Glomerular visceral epithelial cell (primary cell): Measurements from ENCODE around the gene CDYL.

ENCODE experiments used
- DNase-seq: peaks from one replicate; pipeline ENCODE4 v3.0.0-alpha.2; 2016; ENCODE audit errors: extremely low spot score

Gene CDYL

DNA sequence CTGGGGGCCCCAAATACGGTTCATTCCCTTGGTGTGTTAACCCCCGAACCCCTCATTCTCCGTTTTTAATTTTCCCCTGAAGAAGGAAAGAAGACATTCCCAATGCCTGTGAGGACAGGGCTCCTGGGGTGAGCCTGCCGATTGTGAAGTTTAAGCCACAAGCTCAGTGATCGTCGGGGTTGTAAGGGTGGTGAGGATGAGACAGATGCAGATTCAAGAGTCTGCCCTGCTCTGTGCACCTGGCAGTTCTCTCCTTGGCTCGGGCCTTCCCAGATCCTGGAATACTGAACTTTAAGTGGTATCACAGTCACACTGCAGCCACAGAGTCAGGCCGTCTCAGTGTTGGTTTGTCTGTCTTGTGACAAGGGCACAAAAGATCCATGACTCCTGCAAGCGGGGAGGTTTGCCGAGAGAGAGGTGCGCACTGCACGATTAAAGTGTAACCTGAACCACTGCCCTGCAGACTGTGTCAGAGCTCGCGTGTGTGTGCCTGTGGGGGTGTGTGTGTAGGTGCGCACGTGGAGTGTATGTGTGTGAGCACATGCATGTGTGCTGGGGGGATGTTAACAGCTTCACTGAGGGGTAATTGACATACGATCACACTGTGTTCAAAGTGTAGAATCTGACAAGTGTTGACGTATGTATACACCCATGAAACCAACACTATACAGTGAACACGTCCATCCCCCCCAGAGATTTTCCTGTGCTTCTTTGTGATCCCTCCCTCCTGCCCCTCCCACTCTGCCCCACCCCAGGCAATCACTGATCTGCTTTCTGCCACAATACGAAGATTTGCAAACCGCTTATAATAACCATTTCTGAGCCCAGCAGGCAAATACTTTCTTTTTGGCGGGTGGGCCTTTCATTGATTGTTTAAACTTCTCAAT lies 188.7 kb downstream of the CDYL start:
- DNase-seq: no peak

DNA sequence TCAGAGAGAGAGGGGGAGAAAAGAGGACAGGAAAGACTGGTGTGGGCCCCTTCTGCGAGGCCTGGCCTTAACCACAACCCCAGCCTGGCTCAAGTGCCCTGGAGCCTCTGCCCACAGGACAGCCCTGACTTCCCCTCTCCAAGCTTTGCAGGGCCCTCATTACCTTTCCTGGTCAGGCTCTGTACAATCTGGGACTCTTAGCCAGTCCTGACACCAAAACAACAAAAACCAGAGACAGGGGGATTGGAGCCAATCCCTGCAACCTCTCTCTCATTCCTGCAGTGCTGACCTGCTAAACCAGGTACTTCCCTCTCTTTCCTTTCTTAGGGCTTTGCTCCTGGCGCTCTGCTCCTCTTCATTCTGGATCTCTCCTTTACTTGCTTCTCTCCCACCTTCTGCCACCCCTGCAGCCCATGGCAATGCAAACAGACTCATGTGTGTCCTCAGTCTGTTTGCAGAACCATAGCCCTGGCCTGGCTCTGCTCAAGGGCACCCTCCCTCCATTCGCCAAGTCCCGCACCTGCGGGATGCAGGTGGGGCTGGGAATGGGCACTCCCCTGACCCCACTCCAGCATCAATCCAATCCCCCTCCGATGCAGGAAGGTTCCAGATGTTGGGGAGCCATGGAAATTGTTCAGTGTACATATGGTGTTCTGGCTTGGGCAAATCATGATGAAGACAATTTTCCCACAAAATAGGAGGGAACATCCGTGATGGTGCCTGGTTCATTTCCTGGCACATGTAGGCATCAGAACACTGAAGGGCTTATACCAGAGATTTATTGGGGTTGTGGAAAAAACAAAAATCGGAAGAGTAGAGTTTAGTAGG lies 189.6 kb downstream of the CDYL start:
- DNase-seq: no peak

DNA sequence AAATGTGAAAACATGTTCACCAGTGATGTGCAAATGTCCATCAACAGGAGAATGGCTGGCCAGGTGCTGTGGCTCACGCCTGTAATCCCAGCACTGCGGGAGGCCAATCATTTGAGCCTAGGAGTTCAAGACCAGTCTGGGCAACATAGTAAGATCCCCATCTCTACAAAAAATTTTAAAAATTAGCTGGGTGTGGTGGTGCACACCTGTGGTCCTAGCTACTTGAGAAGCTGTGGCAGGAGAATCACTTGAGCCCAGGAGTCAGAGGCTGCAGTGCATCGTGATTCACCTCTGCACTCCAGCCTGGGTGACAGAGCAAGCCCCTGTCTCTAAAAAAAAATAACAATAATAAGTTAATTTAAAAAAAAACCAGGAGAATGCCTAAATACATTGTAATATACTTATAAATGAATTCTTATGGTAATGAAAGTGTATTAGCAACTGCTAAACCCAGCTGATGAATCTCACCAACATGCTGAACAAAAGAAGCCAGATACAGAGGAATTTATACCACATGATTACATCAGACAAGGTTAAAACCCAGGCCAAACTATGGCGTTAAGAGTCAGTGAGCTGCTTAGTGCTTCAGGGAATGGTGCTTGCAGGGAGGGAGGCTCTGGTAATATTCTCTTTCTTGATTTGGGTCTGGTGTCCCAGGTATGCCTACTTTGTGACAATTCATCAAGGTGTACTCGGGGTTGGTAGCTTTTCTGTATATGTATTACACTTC lies 191.3 kb downstream of the CDYL start:
- DNase-seq: no peak

DNA sequence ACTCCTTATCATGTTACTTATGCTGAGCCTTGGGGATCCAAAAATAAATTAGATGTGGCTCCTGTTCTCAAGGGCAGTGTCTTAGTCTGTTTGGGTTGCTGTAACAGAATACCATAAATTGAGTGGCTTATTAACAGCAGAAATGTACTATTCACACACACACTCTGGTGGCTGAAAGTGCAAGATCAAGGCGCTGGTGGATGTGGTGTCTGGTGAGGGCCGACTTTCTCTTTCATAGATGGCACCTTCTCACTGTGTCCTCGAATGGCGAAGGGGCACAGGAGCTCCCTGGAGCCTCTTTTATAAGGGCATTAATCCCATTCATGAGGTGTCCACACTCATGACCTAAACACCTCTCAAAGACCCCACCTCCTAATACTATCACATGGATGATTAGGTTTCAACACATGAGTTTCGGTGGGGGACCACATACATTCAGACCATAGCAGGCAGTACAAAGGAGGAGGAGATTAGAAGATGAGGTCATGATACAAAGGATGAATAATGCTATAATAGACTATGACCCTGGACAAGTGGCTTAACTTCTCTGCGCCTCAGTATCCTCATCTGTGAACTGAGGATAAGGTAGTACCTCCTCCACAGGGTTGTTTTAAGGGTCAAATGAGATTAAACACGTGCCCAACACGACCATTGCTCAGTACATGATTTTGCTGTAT lies 193.5 kb downstream of the CDYL start:
- DNase-seq: no peak

DNA sequence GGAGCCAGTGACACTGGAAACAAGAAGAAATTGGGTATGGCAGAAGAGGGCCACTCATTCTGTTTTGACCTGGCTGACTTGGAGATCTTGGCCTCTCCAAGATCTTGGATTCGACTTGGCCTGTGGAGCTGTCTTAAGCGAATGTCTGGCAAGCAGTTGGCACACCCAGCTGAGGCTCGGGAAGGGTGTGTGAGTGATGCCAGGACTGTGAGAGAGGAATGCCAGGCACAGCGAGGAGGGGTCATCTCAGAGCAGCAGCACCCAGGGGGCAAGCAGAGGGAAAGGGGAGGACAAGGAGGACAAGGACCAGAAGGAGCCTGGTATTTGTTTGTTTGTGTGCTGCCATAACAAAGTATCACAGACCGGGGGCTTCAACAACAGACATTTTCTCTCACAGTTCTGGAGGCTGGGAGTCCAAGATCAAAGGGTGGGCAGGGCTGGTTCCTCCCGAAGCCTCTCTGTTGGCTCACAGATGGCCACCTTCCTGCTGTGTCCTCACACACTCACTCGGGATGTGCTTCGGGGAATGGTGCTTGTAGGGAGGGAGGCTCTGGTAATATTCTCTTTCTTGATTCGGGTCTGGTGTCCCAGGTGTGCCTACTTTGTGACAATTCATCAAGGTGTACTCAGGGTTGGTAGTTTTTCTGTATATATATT lies 194.7 kb downstream of the CDYL start:
- DNase-seq: no peak

DNA sequence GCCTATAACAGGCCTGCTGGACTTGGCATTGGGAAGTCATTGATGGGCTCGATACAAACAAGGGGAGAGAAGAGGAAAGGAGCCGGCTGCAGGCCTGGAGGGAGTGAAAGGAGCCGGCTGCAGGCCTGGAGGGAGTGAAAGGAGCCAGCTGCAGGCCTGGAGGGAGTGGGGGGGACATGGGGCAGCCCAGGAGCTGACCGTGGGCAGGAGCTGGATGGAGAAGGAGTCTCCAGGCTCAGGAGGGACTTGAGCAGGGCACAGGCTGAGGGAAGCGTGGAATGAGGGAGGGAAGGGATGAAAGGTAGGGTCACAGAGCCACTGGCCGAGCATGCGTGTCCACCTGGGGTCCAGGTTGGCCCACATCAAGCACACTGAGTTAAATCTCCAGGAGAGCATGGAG lies 195.6 kb downstream of the CDYL start:
- DNase-seq: no peak

DNA sequence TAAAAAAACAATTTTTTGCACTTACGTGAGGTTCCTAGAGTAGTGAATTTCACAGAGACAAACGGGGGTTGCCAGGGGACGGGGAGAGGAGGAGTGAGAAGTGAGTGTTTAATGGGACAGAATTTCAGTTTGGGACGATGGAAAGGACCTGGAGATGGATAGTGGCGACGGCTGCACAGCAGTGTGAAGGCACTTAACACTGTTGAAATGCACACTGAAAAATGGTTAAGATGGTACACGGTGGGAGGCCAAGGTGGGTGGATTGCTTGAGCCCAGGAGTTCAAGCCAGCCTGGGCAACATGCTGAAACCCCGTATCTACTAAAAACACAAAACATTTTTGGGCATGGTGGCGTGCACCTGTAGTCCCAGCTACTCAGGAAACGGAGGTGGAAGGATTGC lies 196.2 kb downstream of the CDYL start:
- no peak for DNase-seq

DNA sequence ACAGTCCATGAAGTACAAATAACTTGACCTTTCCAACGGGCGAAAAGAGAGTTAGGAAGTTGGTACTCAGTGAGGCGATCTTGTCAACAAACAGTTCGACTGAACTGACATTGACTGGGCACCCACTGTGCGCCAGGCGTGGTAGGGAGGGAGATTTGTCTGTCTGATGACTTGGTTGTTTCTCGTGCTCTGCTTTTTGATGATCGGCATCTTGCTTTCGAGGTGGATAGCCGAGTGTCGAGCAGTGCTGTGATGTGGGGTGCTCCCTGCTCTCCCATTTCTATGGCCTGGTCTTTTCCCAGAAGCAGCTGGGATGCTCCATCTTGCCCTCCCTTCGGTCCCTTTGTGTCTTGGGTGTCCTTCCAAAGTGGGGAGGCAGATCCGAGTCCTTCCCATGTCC lies 197.2 kb downstream of the CDYL start:
- no peak for DNase-seq

DNA sequence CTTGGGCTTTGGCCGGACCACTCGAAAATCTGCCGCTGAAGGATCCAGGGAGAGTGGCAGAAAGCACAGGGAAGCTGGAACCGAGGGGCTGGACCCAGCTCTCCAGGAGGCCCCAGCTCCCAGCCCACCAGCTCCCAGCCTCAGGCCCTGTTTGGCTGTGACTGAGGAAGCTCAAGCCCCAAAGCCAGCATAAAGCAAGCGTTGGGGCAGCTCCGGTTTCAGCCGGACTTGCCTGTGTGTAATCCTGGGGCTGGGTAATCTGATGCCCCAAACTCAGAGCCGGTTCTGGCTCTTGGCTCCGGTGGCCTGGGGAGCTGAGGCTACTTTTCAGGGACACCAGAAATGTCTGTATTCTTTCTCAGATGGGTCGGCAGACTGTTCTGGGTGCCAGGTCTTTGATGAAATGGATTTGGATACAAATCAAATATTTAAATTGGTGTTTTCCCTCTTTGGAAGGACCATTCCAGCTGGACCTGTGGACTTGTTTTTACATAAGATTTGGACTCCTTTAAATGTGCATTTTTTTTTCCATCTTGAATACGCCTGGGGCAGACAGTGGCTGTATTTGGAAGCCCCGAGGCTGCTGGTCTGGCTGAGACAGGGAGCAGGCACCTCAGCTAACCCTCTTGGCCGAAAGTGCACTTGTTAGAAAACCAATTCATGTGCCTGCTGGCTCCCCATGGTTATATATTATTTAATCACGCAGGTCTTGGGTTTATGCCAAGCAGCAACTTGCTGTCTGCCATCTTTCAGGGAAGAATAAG lies 198.0 kb downstream of the CDYL start:
- DNase-seq: no peak

DNA sequence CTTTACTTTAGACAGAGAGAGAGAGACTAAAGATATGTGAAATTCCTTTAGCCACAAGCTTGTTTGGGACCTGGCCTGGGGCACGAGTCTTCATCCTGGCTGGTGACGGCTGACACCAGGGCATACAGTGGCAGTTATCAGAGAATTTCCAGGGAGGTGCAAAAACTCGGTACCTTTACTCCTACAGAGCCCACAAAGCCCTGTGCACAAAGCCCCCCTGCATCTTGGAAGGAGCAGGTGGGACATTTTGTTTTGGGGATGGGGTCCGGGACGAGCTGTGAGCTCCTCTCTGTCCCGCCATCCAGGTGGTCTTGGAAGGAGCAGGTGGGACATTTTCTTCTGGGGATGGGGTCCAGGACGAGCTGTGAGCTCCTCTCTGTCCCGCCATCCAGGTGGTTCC lies 198.8 kb downstream of the CDYL start:
- DNase-seq: no peak

DNA sequence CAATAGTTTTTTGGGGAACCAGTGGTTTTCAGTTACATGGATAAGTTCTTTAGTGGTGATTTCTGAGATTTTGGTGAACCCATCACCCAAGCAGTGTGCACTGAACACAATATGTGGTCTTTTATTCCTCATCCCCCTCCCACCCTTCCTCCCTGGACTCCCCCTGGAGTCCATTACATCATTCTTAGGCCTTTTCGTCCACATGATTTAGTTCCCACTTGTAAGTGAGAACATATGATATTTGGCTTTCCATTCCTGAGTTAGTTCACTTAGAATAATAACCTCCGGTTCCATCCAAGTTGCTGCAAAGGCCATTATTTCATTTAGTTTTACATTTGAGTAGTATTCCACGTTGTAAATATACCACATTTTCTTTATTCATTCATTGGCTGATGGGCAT lies 199.3 kb downstream of the CDYL start:
- no peak for DNase-seq

DNA sequence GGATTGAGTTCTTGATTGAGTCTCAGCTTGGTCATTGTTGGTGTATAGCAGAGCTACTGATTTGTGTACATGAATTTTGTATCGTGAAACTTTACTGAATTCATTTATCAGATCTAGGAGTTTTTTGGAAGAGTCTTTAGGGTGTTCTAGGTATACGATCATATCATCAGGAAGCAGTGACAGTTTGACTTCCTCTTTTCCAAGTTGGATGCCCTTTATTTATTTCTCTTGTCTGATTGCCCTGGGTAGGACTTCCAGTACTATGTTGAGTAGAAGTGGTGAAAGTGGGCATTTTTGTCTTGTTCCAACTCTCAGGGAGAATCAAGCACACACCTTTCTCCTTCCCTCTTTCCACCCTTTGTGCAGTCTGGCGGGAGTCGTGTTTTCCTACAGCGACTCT lies 201.3 kb downstream of the CDYL start:
- no peak for DNase-seq

DNA sequence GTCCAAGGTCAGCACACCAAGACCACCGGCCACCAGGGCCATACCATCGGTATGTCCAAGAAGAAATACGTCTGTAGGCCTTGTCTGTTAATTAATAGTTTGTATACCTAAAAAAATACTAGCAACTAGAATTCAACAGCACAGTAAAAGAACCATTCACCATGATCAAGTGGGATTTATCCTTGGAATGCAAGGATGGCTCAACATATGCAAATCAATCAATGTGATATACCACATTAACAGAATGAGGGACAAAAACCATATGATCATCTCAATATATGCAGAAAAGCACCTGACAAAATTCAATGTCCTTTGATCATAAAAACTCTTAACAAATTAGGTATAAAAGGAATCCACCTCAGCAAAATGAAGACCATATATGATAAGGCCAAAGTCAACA lies 203.2 kb downstream of the CDYL start:
- no peak for DNase-seq

DNA sequence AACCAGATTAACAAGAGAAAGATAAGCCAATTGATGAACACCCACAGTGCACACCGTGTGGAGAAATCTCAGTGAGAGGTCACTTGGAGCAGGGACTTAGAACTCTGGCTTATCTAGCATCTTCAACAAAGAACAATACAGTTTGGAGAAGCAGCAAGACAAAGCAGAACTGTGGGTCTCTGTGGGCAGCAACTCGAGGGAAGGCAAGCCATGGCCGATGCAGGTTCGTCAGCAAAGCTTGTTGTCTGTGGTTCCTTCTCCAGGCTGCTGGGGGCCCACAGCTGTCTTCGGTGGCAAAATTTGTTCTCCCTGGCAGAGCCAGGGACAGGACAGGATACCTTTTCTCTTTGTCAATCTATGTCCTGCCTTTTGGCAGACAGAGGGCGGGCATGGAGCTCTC lies 205.6 kb downstream of the CDYL start:
- no peak for DNase-seq

DNA sequence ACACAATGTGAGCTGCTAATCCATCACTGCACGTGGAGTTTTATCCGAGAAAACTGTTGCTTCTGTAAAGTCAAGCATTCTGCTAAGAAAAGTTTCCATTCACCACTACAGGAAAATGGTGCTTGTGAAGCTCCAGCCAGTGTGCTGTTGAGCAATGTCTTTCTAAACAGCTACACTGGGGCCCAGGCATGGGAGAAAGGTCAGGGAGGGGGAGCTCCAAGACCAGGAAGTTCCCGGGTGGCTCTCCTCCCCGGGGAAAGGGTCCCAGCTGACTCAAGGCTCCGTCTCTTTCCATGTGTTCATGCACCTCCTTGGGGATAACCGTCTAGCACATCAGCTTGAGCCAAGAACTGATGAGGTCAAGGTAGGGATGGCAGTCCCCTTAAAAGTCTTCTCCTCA lies 207.1 kb downstream of the CDYL start:
- DNase-seq: no peak

DNA sequence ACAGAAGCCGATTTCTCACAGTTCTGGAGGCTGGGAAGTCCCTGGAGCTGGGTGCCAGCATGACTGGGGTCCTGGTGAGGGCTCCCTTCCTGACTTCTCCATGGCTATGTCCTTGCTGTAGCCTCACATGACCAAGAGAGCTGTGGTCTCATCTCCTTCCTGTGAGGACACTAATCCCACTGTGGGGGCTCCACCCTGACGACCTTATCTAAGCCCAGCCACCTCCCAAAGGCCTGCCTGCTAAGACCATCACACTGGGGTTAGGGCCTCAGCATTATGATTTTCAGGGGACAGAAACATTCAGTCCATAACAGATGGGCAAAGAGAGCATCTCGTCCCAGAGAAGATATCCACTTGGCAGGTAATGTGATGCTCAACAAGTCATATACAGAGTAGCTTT lies 210.8 kb downstream of the CDYL start:
- DNase-seq: no peak

DNA sequence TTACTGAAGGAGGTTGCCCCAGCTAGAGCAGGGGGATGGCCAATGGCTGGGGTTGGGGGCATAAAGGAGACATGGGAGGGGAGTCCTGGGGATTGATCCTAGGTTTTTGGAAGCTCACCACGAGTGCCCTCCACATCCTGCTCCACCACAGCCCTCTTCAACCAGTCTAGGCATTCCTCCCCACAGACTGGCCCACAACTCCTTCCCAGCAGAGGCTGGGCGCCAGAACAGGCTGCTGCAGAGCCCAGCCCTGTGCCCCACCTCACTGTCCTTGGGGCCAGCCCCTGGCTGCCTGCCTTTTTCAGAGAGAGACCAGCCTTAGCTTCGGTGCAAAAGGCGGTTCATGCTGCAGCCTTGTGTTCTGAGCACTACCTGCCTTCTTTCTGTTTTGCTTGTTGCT lies 211.2 kb downstream of the CDYL start:
- no peak for DNase-seq

DNA sequence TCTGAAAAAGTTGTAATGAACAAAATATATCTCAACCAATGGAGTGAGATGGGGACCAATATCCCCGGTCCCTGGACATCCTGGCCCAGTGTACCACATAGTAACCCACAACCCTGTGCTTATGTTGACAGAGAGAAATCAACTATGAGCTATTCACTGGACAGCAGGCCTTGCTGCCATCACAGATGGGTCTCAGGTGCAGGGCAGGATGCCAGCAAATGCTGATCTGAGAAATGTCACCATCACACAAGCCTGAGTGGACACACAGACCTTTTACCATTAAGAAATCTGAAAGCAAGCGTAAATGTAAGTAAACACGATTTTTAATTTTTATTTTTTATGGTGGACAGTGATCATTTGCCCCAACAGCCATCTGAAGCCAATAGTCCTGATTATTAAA lies 218.5 kb downstream of the CDYL start:
- DNase-seq: no peak

DNA sequence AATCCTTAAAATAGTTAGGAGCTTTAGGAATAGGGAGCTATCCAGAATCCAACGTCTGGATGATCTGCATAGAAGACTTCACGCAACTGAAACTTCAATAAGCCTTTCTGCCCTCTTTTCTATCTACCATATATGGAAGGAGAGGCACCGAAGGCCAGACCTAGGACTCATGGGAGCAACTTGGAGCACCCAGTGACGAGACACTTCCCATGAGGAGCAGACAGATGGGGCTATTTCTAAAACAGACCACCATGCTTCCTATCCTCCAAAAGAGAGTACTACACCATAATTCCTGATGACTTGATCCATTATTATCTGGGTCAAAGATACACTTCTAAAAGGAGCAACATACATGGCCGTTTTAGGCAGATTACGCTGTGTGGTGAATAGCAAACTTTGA lies 221.7 kb downstream of the CDYL start:
- no peak for DNase-seq

DNA sequence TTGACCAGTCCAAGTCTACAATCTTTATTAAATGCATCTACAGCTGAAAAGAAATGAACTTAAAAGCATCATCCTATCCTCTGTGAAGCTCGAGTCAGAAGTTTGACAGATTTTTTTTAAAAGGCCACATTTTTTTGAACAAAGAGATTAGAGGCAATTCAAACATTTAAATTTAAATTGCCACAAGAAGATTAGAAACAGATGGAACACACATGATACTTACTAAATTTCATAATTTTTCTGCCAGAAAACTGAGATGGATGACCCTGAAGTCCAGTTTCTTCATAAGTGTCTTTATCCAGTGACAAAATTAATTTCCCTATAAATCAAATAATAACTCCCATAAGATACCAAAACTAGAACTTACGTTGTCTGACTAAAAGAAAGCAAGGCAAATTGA lies 223.4 kb downstream of the CDYL start:
- DNase-seq: no peak
